SU-DHL-6 (cell line): ENCODE data around the gene FUS.

Experiments
- CTCF ChIP-seq: fragments of 200-600 bp; sonication (generic); IDR thresholded peaks from one replicate; pipeline ENCODE4 v1.5.1; 2017; ENCODE audit warnings: antibody characterized with exemption, mild to moderate bottlenecking, low read length, moderate library complexity; ENCODE audit not compliant: insufficient read depth, poor library complexity, severe bottlenecking
- EZH2phosphoT487 ChIP-seq: fragments of 200-600 bp; sonication (generic), shearing (Covaris generic); conservative IDR thresholded peaks from 2 replicates; pipeline ENCODE4 v1.6.1; 2018; ENCODE audit warnings: mild to moderate bottlenecking, antibody characterized with exemption, low read length, moderate library complexity, mixed read lengths

GRCh38 chr16:31143011-31143693 lies 36.8 kb upstream of the FUS start:
- TF ChIP-seq CTCF (no peak), EZH2phosphoT487 (no peak)
